Endometrium (tissue), 2 donors: ENCODE measurements around the gene PMEPA1.

Experiments
- FAIRE-seq: peaks from 2 replicates; lab custom pipeline; 2012; peaks lifted over from hg19 to GRCh38; lab: Jason Lieb, UNC
- donor health status: control.
- donor health status: control.

Gene PMEPA1

DNA sequence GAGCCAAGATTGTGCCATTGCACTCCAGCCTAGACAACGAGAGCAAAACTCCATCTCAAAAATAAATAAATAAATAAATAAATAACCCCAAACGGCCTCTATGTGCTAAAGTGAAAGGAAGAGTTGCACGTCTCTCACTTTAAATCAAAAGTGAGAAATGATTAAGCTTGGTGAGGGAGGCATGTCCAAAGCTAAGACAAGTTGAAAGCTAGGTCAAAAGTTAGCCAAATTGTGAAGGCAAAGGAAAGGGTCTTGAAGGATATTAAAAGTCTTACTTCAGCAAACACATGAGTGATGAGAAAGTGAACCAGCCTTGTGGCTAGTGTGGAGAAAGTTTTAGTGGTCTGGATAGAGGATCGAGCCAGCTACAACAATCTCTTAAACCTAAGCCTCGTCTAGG, 103.9 kb downstream of the PMEPA1 start:
- FAIRE-seq: no peak

DNA sequence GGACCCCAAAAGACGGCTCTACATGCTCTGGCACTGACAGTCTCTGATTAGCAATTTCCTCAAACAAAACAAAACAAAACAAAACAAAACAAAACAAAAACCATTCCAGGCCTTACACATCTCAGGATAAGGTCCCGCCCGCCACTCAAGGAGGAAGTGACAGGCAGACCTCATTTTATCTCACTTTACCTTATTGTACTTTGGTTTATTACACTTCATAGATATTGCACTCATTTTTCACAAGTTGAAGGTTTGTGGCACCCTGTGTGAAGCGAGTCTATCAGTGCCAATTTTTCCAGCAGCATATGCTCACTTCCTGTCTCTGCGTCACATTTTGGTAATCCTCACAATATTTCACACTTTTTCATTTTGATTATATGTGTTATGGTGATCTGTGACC, 104.8 kb downstream of the PMEPA1 start:
- no peak for FAIRE-seq

DNA sequence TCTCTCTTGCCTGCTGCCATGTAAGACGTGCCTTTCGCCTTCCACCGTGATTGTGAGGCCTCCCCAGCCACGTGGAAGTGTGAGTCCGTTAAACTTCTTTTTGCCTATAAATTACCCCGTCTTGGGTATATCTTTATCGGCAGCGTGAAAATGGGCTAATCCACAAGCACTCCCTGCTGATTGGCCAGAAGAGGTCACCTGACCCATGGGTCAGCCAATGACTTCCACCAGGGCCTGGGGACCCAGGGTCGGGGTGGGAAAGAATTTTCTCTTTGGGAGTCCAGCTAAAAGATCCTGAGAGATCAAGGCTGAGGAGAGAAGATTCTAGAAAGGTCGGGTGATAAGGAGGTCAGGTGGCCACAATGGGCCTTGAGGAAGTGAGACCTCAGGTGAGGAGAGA, 106.7 kb downstream of the PMEPA1 start:
- no peak for FAIRE-seq

DNA sequence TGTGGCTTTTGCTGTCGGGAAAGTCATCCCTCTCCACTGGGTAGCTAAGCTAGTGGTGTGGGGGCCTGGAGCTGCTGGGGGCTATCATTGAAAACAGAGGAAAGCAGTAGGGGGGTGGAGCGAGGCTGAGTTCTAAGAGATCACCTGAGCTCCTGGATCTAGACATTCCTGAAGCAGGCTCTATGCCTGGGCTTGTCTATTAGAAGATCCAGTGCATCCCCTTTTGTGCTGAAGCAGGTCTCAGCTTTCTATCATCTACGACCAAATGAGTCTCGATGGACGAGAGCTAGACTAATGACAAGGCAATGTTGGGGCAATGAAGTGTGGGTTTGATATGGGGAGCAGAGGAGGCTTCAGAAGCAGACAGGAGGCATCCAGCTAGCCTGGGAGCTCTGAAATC, 108.1 kb downstream of the PMEPA1 start:
- FAIRE-seq: no peak

DNA sequence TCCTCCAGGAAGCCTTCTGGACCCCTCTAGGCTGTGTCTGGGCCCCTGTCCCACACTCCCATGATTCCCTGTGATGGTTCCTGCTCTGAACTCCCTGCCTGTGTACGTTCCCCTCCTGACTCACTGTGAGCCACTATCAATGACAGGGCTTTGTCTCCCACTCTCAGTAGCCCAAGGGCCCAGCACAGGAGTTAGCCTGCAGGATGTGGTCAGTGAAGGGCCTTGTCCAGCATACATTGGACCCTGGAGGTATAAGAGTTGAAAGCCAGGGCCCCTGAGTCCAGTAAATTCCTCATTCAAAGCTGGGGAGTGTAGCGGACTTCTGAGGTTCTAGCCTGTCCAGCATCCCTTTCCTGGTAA, 108.6 kb downstream of the PMEPA1 start:
- FAIRE-seq: no peak

DNA sequence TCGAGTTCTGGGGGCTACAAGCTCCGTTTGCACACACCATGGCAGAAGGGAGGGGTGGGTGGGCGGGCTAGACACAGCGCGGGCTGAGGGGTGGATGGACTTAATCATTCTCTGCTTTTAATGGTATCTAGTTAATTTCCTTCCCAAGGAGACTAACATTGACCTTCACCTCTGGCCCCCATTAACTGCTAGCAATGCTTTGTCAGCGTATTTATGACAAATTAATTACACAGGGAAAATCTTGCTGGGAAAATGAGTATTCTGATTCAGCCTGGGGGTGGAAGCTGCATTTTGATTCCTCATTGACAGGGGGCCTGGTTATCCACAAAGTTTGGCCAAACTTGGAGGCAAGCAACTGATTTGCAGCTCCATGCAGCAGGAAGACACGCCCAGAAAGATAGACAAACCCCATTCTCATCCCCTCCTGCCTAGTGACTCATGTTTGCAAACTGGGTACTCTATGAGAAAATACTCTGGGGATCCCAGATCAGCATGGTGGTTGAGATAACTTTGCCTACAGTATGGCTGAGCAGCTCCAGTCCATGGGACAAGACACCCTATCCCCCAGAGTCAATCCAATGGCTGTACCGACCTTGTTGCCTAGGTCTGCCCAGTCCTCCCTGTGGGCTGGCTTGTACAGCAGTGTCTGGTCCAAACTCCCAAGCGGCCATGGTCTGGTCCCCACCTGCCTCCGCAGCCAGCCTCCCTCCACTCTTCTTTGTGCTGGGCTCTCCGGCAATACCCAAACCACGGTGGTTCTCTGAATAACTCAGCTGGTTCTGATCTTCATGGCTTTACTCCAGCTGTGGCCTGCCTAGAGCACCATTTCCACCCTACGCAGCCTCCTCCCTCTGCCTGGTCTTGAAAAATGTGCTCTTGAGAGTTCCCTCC, 109.2 kb downstream of the PMEPA1 start:
- FAIRE-seq: no peak

DNA sequence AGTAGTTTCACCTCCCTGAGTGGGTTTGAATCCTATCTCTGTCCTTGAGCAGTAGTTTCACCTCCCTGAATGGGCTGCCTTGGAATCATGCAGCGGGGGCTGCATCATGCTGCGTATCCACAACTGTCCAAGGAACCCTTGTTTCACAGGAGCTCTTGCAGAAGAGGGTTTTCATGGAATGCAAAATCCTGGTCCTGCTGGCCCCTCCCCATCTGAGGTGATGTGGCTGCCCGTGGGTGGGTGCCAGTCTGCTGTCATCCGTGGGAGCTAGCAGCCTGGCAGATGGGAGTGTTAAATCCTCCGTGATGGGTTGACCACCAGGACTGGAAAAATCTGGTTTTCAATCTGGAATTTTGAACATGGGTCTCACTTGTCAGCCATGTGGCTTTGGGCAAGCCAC, 111.3 kb downstream of the PMEPA1 start:
- FAIRE-seq: no peak
